Breast epithelium (tissue), 4 donors: ENCODE results near the gene DNM1. TPM values are rescaled to one million over a fixed set of nuclear protein-coding genes. Genes with fewer than 3 reads are reported as not detected.

ENCODE experiments used
- DNase-seq, 2 donors: peaks; one replicate each; pipeline ENCODE4 v3.0.0-alpha.2; 2019; ENCODE audit warnings: low spot score in 2 of 2
- H3K27ac ChIP-seq, 2 donors: fragments of 200-600 bp; sonication (generic) in 1 of 2; one replicate each; pipeline ENCODE4 v1.5.1; 2016 to 2019; ENCODE audit warnings: mild to moderate bottlenecking in 1 of 2
- H3K27me3 ChIP-seq, 2 donors: fragments of 200-600 bp; sonication (generic) in 1 of 2; one replicate each; pipeline versions ENCODE4 v1.5.1 to v1.6.0; 2017 to 2019; ENCODE audit warnings: control low read depth in 1 of 2, mild to moderate bottlenecking in 1 of 2
- H3K36me3 ChIP-seq: fragments of 200-600 bp; one replicate; pipeline ENCODE4 v1.5.1; 2019
- H3K4me1 ChIP-seq, 2 donors: fragments of 200-600 bp; sonication (generic); one replicate each; pipeline ENCODE4 v1.5.1; 2016 to 2019; ENCODE audit warnings: control low read depth in 1 of 2
- H3K4me3 ChIP-seq, 3 donors: fragments of 200-600 bp; sonication (generic); 1 replicate in 2 of 3; 2 replicates in 1 of 3; pipeline ENCODE4 v1.5.1; 2016 to 2019; ENCODE audit warnings: mild to moderate bottlenecking in 3 of 3, moderate library complexity in 2 of 3
- H3K9me3 ChIP-seq, 2 donors: fragments of 200-600 bp; sonication (generic) in 1 of 2; one replicate each; pipeline ENCODE4 v1.5.1; 2016 to 2019; ENCODE audit warnings: control low read depth in 1 of 2
- CTCF ChIP-seq, 3 donors: fragments of 450-650 bp; IDR thresholded peaks; one replicate each; pipeline ENCODE4 v1.5.1; 2016 to 2017; ENCODE audit warnings: antibody characterized with exemption in 3 of 3, mild to moderate bottlenecking in 3 of 3, moderate library complexity in 3 of 3
- POLR2A ChIP-seq: fragments of 450-650 bp; IDR thresholded peaks from one replicate; pipeline ENCODE4 v1.6.1; 2016; ENCODE audit warnings: antibody characterized with exemption, mild to moderate bottlenecking, moderate library complexity
- POLR2AphosphoS5 ChIP-seq, 3 donors: sonication (generic); formaldehyde crosslinking; IDR thresholded peaks; one replicate each; pipeline ENCODE4 v1.6.1; 2017; ENCODE audit warnings: antibody characterized with exemption in 3 of 3
- intact Hi-C: fragments of 100-400 bp; cut with DNase I; formaldehyde crosslinking; loops from one replicate; pipeline ENCODE4 v1.15.1; 2023; ENCODE audit warnings: low total_unique reads
- total RNA-seq, 3 donors: library from RNA; depleted of rRNA; stranded (reverse); fragments of >200 nt; gene quantifications; one replicate each; pipeline ENCODE4 v1.1.0, GENCODE V29; 2016

DNM1 gene
- total RNA-seq, 3 donors from 2014 or later: 11.3 to 36.0 (median 12.5) TPM

- intact Hi-C loops: no loop called here
- Histone ChIP-seq H3K36me3 (no peaks in the 10 kb centered on the region), H3K27ac (no peak overlapping the region), H3K9me3 (no peaks in the 10 kb centered on the region), H3K4me3 (no peak overlapping the region), H3K27me3 (no peaks in the 10 kb centered on the region), H3K4me1 (no peaks in the 10 kb centered on the region)
- no peak for TF ChIP-seq POLR2A
- TF ChIP-seq CTCF (IDR thresholded peaks at IDR 0.05): no peak
- no peak for TF ChIP-seq POLR2AphosphoS5 (IDR thresholded peaks at IDR 0.05)
- no peak for DNase-seq
Measured at GRCh38 chr9:128296340-128297220, 93.4 kb downstream of the DNM1 start.

DNA sequence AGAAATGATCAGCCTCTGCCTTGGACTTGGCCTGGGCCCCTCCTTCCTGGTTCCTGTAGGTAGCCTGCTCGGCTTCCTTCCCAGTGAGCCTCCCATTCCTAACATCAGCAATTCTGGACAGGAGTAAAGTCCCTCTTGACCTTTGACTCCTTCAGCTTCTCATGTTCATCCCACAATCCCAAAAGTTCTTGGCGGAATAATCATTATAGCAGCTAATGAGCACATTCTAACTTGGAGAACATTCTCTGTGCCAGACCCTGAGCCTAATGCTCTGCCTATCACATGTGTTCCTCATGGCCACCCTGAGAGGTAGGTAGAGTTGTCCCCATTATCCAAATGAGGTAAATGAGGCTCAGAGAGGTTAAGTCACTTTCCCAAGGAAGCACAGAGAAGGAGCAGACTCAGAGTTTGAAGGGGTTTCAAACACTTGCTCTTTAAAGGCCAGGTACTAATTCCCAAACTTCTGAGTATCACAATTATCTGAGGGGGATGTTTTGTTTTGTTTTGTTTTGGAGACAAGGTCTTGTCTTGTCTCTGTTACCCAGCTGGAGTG lies 94.1 kb downstream of the DNM1 start:
- intact Hi-C loops: no loop called here
- H3K4me1 ChIP-seq: no peaks in the 10 kb centered on the region
- no peaks in the 10 kb centered on the region for H3K9me3 ChIP-seq
- H3K27ac ChIP-seq: no peak overlapping the region
- no peak for DNase-seq
- no peak for TF ChIP-seq POLR2A
- TF ChIP-seq POLR2AphosphoS5 (IDR thresholded peaks at IDR 0.05): no peak
- no peaks in the 10 kb centered on the region for H3K27me3 ChIP-seq
- no peaks in the 10 kb centered on the region for H3K36me3 ChIP-seq
- H3K4me3 ChIP-seq: no peak overlapping the region

- H3K4me1 ChIP-seq: no peaks in the 10 kb centered on the region
Measured at GRCh38 chr9:128298535-128299482, 95.6 kb downstream of the DNM1 start.

GRCh38 chr9:128304136-128304970 lies 101.2 kb downstream of the DNM1 start:
- Histone ChIP-seq H3K4me1 (no peaks in the 10 kb centered on the region), H3K27ac (peak overlapping the region in 1 of 2 donors; percentile 25), H3K9me3 (no peaks in the 10 kb centered on the region), H3K27me3 (no peaks in the 10 kb centered on the region), H3K36me3 (peaks cover 4% of the 10 kb centered on the region), H3K4me3 (no peak overlapping the region)
- TF ChIP-seq POLR2A: no peak
- no peak for TF ChIP-seq CTCF (IDR thresholded peaks at IDR 0.05)
- TF ChIP-seq POLR2AphosphoS5 (IDR thresholded peaks at IDR 0.05): no peak
- DNase-seq: no peak
- intact Hi-C loops: no loop called here

More at GRCh38 chr9:128298535-128299482, 95.6 kb downstream of the DNM1 start:
- TF ChIP-seq POLR2A (no peak), CTCF (IDR thresholded peaks at IDR 0.05) (no peak), POLR2AphosphoS5 (IDR thresholded peaks at IDR 0.05) (no peak)
- peak in 1 of 2 donors; percentile 57 for DNase-seq
- H3K27ac ChIP-seq: peak overlapping the region; percentile 50 to 68
- H3K9me3 ChIP-seq: no peaks in the 10 kb centered on the region
- no peak overlapping the region for H3K4me3 ChIP-seq
- H3K27me3 ChIP-seq: no peaks in the 10 kb centered on the region
- intact Hi-C loops: no loop called here
- no peaks in the 10 kb centered on the region for H3K36me3 ChIP-seq

Other genes with a start within 250 kb of the DNM1 start
- gene EEIG1, start 222.4 kb upstream of the DNM1 start, total RNA-seq: 10 to 100 TPM in 2 of 3 donors, 1 to 10 TPM in 1; 7.7 to 32.1 (median 19.7) TPM
- gene NAIF1, start 136.1 kb upstream of the DNM1 start, total RNA-seq: 10 to 100 TPM in 2 of 3 donors, 1 to 10 TPM in 1; 8.8 to 13.1 (median 11.9) TPM
- gene SLC25A25, start 135.1 kb upstream of the DNM1 start, total RNA-seq: 10 to 100 TPM; 27.2 to 43.9 (median 33.1) TPM
- 10 to 100 TPM; 35.7 to 86.9 (median 55.0) TPM for gene PTGES2, start 75.7 kb upstream of the DNM1 start, total RNA-seq
- gene LCN2, start 53.9 kb upstream of the DNM1 start, total RNA-seq: 10 to 100 TPM in 2 of 3 donors, not detected in 1; 38.5 to 42.3 TPM
- 100 to 1,000 TPM; 144 to 232 (median 152) TPM for gene BBLN, start 43.1 kb upstream of the DNM1 start, total RNA-seq
- 10 to 100 TPM; 54.1 to 71.8 (median 58.4) TPM for gene CIZ1, start 11.8 kb upstream of the DNM1 start, total RNA-seq
- gene GOLGA2, start 72.6 kb downstream of the DNM1 start, total RNA-seq: 100 to 1,000 TPM in 1 of 3 donors, 10 to 100 TPM in 2; 87.7 to 121 (median 97.5) TPM
- gene SWI5, start 72.9 kb downstream of the DNM1 start, total RNA-seq: 10 to 100 TPM; 25.8 to 39.7 (median 31.4) TPM
- gene TRUB2, start 119.1 kb downstream of the DNM1 start, total RNA-seq: 10 to 100 TPM; 11.8 to 19.8 (median 18.0) TPM
- 10 to 100 TPM; 30.2 to 59.7 (median 46.2) TPM for gene COQ4, start 119.5 kb downstream of the DNM1 start, total RNA-seq
- 10 to 100 TPM; 11.3 to 18.7 (median 15.8) TPM for gene SLC27A4, start 137.1 kb downstream of the DNM1 start, total RNA-seq
- gene URM1, start 168.0 kb downstream of the DNM1 start, total RNA-seq: 10 to 100 TPM; 21.3 to 24.1 (median 23.8) TPM
- 10 to 100 TPM; 19.8 to 47.5 (median 30.5) TPM for gene CERCAM, start 217.5 kb downstream of the DNM1 start, total RNA-seq